K562 (cell line): ENCODE data around the gene TFF1. TPM values are rescaled to one million over a fixed set of nuclear protein-coding genes. Genes with fewer than 3 reads are reported as not detected.

ENCODE experiments used
- polyA plus RNA-seq, 8 experiments: library from polyadenylated mRNA; depleted of rRNA in 4 of 8; stranded (reverse) in 5 of 8; unstranded in 3 of 8; fragments of >200 nt; fragmentation: Nextera tagmentation in 2 of 8; fragmentation: Illumina TruSeq in 1 of 8; extraction: Ambion mirVana in 2 of 8; extraction: Trizol in 1 of 8; gene quantifications; 2 replicates each; pipeline versions ENCODE4 v1.2.1 to v1.2.3, GENCODE V29; 2011 to 2014; ENCODE audit warnings: inconsistent platforms in 1 of 8, missing spikeins in 1 of 8
- total RNA-seq, 7 experiments: library from RNA; depleted of rRNA in 6 of 7; stranded (reverse); fragments of >200 nt in 6 of 7; fragmentation: Illumina TruSeq in 2 of 7; extraction: Trizol in 2 of 7; gene quantifications; 2 replicates each; pipeline versions ENCODE4 v1.2.1 to v1.2.3, GENCODE V29; 2011 to 2021; ENCODE audit warnings: low replicate concordance in 1 of 7

The TFF1 gene
- total and polyA plus RNA-seq, 9 of the 15 experiments (the other 6 are each of a cell fraction or from before 2014, with no cell fraction given) = 0.31 TPM; not detected in 8

Other genes with a start within 250 kb of the TFF1 start
- gene ABCG1, start 147.4 kb downstream of the TFF1 start, total RNA-seq (2014; rRNA removed) = 0.12 TPM in 1 of 2 replicates, not detected in the other
- not detected in 2 replicates for gene ABCG1, start 147.4 kb downstream of the TFF1 start, total RNA-seq (2014; rRNA removed; fragmentation: Illumina TruSeq; extraction: Trizol)
- 0.04 and 0.08 TPM in 2 replicates for gene ABCG1, start 147.4 kb downstream of the TFF1 start, total RNA-seq (2015; rRNA removed; fragmentation: Illumina TruSeq; extraction: Trizol)
- gene ABCG1, start 147.4 kb downstream of the TFF1 start, total RNA-seq (2021) = 0.07 and 0.09 TPM in 2 replicates
- not detected in 2 replicates for gene ABCG1, start 147.4 kb downstream of the TFF1 start, polyA plus RNA-seq (2011; rRNA removed)
- gene ABCG1, start 147.4 kb downstream of the TFF1 start, polyA plus RNA-seq (2014; fragmentation: Illumina TruSeq; extraction: Trizol) = not detected in 2 replicates
- not detected for gene ABCG1, start 147.4 kb downstream of the TFF1 start, polyA plus RNA-seq (2014; fragmentation: Nextera tagmentation; extraction: Ambion mirVana)
- gene ABCG1, start 147.4 kb downstream of the TFF1 start, polyA plus RNA-seq (2014; rRNA removed) = not detected in 2 replicates
- gene TFF3, start 51.1 kb downstream of the TFF1 start, total RNA-seq (2014; rRNA removed) = not detected in 2 replicates
- gene TFF3, start 51.1 kb downstream of the TFF1 start, total RNA-seq (2014; rRNA removed; fragmentation: Illumina TruSeq; extraction: Trizol) = not detected in 2 replicates
- gene TFF3, start 51.1 kb downstream of the TFF1 start, total RNA-seq (2015; rRNA removed; fragmentation: Illumina TruSeq; extraction: Trizol) = not detected in 2 replicates
- gene TFF3, start 51.1 kb downstream of the TFF1 start, total RNA-seq (2021) = 0.72 and 0.78 TPM in 2 replicates
- 0.07 TPM in 1 of 2 replicates, not detected in the other for gene TFF3, start 51.1 kb downstream of the TFF1 start, polyA plus RNA-seq (2011; rRNA removed)
- not detected in 2 replicates for gene TFF3, start 51.1 kb downstream of the TFF1 start, polyA plus RNA-seq (2014; fragmentation: Illumina TruSeq; extraction: Trizol)
- not detected for gene TFF3, start 51.1 kb downstream of the TFF1 start, polyA plus RNA-seq (2014; fragmentation: Nextera tagmentation; extraction: Ambion mirVana)
- not detected in 2 replicates for gene TFF3, start 51.1 kb downstream of the TFF1 start, polyA plus RNA-seq (2014; rRNA removed)
- gene TFF2, start 15.5 kb downstream of the TFF1 start, total RNA-seq (2014; rRNA removed) = not detected in 2 replicates
- not detected in 2 replicates for gene TFF2, start 15.5 kb downstream of the TFF1 start, total RNA-seq (2014; rRNA removed; fragmentation: Illumina TruSeq; extraction: Trizol)
- not detected in 2 replicates for gene TFF2, start 15.5 kb downstream of the TFF1 start, total RNA-seq (2015; rRNA removed; fragmentation: Illumina TruSeq; extraction: Trizol)
- gene TFF2, start 15.5 kb downstream of the TFF1 start, total RNA-seq (2021) = not detected in 2 replicates
- gene TFF2, start 15.5 kb downstream of the TFF1 start, polyA plus RNA-seq (2011; rRNA removed) = not detected in 2 replicates
- gene TFF2, start 15.5 kb downstream of the TFF1 start, polyA plus RNA-seq (2014; fragmentation: Illumina TruSeq; extraction: Trizol) = not detected in 2 replicates
- not detected for gene TFF2, start 15.5 kb downstream of the TFF1 start, polyA plus RNA-seq (2014; fragmentation: Nextera tagmentation; extraction: Ambion mirVana)
- gene TFF2, start 15.5 kb downstream of the TFF1 start, polyA plus RNA-seq (2014; rRNA removed) = not detected in 2 replicates
- gene TMPRSS3, start 29.5 kb upstream of the TFF1 start, total RNA-seq (2014; rRNA removed) = not detected in 2 replicates
- gene TMPRSS3, start 29.5 kb upstream of the TFF1 start, total RNA-seq (2014; rRNA removed; fragmentation: Illumina TruSeq; extraction: Trizol) = not detected in 2 replicates
- not detected in 2 replicates for gene TMPRSS3, start 29.5 kb upstream of the TFF1 start, total RNA-seq (2015; rRNA removed; fragmentation: Illumina TruSeq; extraction: Trizol)
- not detected in 2 replicates for gene TMPRSS3, start 29.5 kb upstream of the TFF1 start, total RNA-seq (2021)
- 0.04 and 0.07 TPM in 2 replicates for gene TMPRSS3, start 29.5 kb upstream of the TFF1 start, polyA plus RNA-seq (2011; rRNA removed)
- not detected in 2 replicates for gene TMPRSS3, start 29.5 kb upstream of the TFF1 start, polyA plus RNA-seq (2014; fragmentation: Illumina TruSeq; extraction: Trizol)
- not detected for gene TMPRSS3, start 29.5 kb upstream of the TFF1 start, polyA plus RNA-seq (2014; fragmentation: Nextera tagmentation; extraction: Ambion mirVana)
- not detected in 2 replicates for gene TMPRSS3, start 29.5 kb upstream of the TFF1 start, polyA plus RNA-seq (2014; rRNA removed)
- 1.4 and 2.9 TPM in 2 replicates for gene UBASH3A, start 37.4 kb upstream of the TFF1 start, total RNA-seq (2014; rRNA removed)
- 0.35 and 0.47 TPM in 2 replicates for gene UBASH3A, start 37.4 kb upstream of the TFF1 start, total RNA-seq (2014; rRNA removed; fragmentation: Illumina TruSeq; extraction: Trizol)
- 0.90 and 1.1 TPM in 2 replicates for gene UBASH3A, start 37.4 kb upstream of the TFF1 start, total RNA-seq (2015; rRNA removed; fragmentation: Illumina TruSeq; extraction: Trizol)
- gene UBASH3A, start 37.4 kb upstream of the TFF1 start, total RNA-seq (2021) = 1.5 and 1.8 TPM in 2 replicates
- 1.4 and 4.4 TPM in 2 replicates for gene UBASH3A, start 37.4 kb upstream of the TFF1 start, polyA plus RNA-seq (2011; rRNA removed)
- gene UBASH3A, start 37.4 kb upstream of the TFF1 start, polyA plus RNA-seq (2014; fragmentation: Illumina TruSeq; extraction: Trizol) = 1.1 and 1.4 TPM in 2 replicates
- under 1 TPM; 0.23 to 0.25 TPM for gene UBASH3A, start 37.4 kb upstream of the TFF1 start, polyA plus RNA-seq (2014; fragmentation: Nextera tagmentation; extraction: Ambion mirVana)
- 1.0 and 1.4 TPM in 2 replicates for gene UBASH3A, start 37.4 kb upstream of the TFF1 start, polyA plus RNA-seq (2014; rRNA removed)
- gene RSPH1, start 129.7 kb upstream of the TFF1 start, total RNA-seq (2014; rRNA removed) = not detected in 2 replicates
- not detected in 2 replicates for gene RSPH1, start 129.7 kb upstream of the TFF1 start, total RNA-seq (2014; rRNA removed; fragmentation: Illumina TruSeq; extraction: Trizol)
- not detected in 2 replicates for gene RSPH1, start 129.7 kb upstream of the TFF1 start, total RNA-seq (2015; rRNA removed; fragmentation: Illumina TruSeq; extraction: Trizol)
- gene RSPH1, start 129.7 kb upstream of the TFF1 start, total RNA-seq (2021) = not detected in 2 replicates
- 0.17 TPM in 1 of 2 replicates, not detected in the other for gene RSPH1, start 129.7 kb upstream of the TFF1 start, polyA plus RNA-seq (2011; rRNA removed)
- gene RSPH1, start 129.7 kb upstream of the TFF1 start, polyA plus RNA-seq (2014; fragmentation: Illumina TruSeq; extraction: Trizol) = not detected in 2 replicates
- gene RSPH1, start 129.7 kb upstream of the TFF1 start, polyA plus RNA-seq (2014; fragmentation: Nextera tagmentation; extraction: Ambion mirVana) = not detected
- gene RSPH1, start 129.7 kb upstream of the TFF1 start, polyA plus RNA-seq (2014; rRNA removed) = not detected in 2 replicates
- 0.33 and 1.4 TPM in 2 replicates for gene SLC37A1, start 147.3 kb upstream of the TFF1 start, total RNA-seq (2014; rRNA removed)
- gene SLC37A1, start 147.3 kb upstream of the TFF1 start, total RNA-seq (2014; rRNA removed; fragmentation: Illumina TruSeq; extraction: Trizol) = 0.10 and 0.15 TPM in 2 replicates
- 0.40 and 0.79 TPM in 2 replicates for gene SLC37A1, start 147.3 kb upstream of the TFF1 start, total RNA-seq (2015; rRNA removed; fragmentation: Illumina TruSeq; extraction: Trizol)
- 0.40 and 0.60 TPM in 2 replicates for gene SLC37A1, start 147.3 kb upstream of the TFF1 start, total RNA-seq (2021)
- 3.4 and 4.5 TPM in 2 replicates for gene SLC37A1, start 147.3 kb upstream of the TFF1 start, polyA plus RNA-seq (2011; rRNA removed)
- 0.45 and 0.65 TPM in 2 replicates for gene SLC37A1, start 147.3 kb upstream of the TFF1 start, polyA plus RNA-seq (2014; fragmentation: Illumina TruSeq; extraction: Trizol)
- gene SLC37A1, start 147.3 kb upstream of the TFF1 start, polyA plus RNA-seq (2014; fragmentation: Nextera tagmentation; extraction: Ambion mirVana) = under 1 TPM; 0.06 to 0.20 TPM
- 0.09 and 0.24 TPM in 2 replicates for gene SLC37A1, start 147.3 kb upstream of the TFF1 start, polyA plus RNA-seq (2014; rRNA removed)